Measurements from ENCODE around the gene RPS19. TPM values are rescaled to one million over a fixed set of nuclear protein-coding genes. Genes with fewer than 3 reads are reported as not detected.

Gene RPS19
- total RNA-seq, 1 experiment from 2014 or later = 2,593 TPM

DNA sequence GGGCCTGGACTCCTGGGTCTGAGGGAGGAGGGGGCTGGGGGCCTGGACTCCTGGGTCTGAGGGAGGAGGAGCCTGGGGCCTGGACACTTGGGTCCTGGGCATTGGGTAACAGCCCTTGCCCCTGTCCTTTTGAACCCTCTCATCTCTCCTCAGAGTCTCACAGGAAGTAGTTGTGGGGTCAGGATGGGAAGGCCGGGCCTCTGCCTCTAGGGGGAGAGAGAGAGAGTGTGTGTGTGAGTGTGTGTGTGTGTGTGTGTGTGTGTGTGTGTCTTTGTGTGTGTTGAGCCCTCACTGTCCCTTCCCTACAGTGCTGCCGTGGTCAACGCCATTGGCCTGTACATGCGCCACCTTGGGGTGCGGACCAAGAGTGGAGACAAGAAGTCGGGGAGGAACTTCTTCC is 33.8 kb downstream of the RPS19 start:
- peaks cover 21% of the 10 kb centered on the region for H4K20me1 ChIP-seq (ENCODE audit: insufficient read depth)
- POLR2A ChIA-PET (ENCODE audit: unreplicated experiment) = no interaction called here
- intact Hi-C loops (cut with micrococcal nuclease; ENCODE audit: unreplicated experiment) = no loop called here
- BruUV-seq (replicated peaks) = no TSS peak
- CTCF ChIA-PET = no interaction called here
- no peak overlapping the region for H3K4me2 ChIP-seq
- DNase-seq = no peak
- no peak overlapping the region for H3K27ac ChIP-seq
- no peaks in the 10 kb centered on the region for H3K79me2 ChIP-seq (ENCODE audit: low read depth)
- no peaks in the 10 kb centered on the region for H3K9me3 ChIP-seq (ENCODE audit: insufficient read depth, low read depth)
- H3K36me3 ChIP-seq (ENCODE audit: low read depth) = 0 out of 2 replicates have a peak, but pooled peaks cover 18% of the 10 kb centered on the region
- H2AFZ ChIP-seq = no peak overlapping the region
- H3K27me3 ChIP-seq (ENCODE audit: insufficient read depth, low read depth) = no peaks in the 10 kb centered on the region
- H3K4me1 ChIP-seq (replicated peaks; ENCODE audit: insufficient read depth) = no peaks in the 10 kb centered on the region
- H3K4me3 ChIP-seq = no peak overlapping the region
- H3F3A ChIP-seq (ENCODE audit: insufficient read depth, low read depth) = peaks cover 5% of the 10 kb centered on the region; the same call in 1 of the 2 replicates
- TF ChIP-seq EZH2 (IDR thresholded peaks at IDR 0.05; ENCODE audit: low read depth) = no peak
- TF ChIP-seq, protein P1, sequence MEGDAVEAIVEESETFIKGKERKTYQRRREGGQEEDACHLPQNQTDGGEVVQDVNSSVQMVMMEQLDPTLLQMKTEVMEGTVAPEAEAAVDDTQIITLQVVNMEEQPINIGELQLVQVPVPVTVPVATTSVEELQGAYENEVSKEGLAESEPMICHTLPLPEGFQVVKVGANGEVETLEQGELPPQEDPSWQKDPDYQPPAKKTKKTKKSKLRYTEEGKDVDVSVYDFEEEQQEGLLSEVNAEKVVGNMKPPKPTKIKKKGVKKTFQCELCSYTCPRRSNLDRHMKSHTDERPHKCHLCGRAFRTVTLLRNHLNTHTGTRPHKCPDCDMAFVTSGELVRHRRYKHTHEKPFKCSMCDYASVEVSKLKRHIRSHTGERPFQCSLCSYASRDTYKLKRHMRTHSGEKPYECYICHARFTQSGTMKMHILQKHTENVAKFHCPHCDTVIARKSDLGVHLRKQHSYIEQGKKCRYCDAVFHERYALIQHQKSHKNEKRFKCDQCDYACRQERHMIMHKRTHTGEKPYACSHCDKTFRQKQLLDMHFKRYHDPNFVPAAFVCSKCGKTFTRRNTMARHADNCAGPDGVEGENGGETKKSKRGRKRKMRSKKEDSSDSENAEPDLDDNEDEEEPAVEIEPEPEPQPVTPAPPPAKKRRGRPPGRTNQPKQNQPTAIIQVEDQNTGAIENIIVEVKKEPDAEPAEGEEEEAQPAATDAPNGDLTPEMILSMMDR (conservative IDR thresholded peaks at IDR 0.05) = no peak
- no peaks in the 10 kb centered on the region for H3K9me2 ChIP-seq (ENCODE audit: insufficient read depth)

DNA sequence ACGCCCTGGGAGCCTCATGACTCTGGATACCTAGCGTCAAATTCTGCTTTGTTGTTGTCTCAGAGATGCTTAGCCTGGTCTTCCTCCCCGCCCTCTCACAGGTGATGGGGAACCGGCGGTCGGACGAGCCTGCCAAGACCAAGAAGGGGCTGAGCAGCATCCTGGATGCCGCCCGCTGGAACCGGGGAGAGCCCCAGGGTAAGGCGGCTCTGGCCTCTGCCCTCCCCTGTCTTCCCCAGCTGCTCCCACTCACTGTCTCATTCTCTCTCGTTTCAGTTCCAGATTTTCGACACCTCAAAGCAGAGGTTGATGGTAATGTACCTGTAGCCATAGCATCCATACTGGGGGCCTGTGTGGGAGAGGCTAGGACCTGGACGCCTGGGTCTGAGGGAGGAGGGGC is 34.3 kb downstream of the RPS19 start:
- no TSS peak for BruUV-seq (replicated peaks)
- H3K9me3 ChIP-seq (ENCODE audit: insufficient read depth, low read depth) = no peaks in the 10 kb centered on the region
- no peaks in the 10 kb centered on the region for H3K9me2 ChIP-seq (ENCODE audit: insufficient read depth)
- H2AFZ ChIP-seq = no peak overlapping the region
- no peak overlapping the region for H3K27ac ChIP-seq
- TF ChIP-seq EZH2 (IDR thresholded peaks at IDR 0.05; ENCODE audit: low read depth) = no peak
- TF ChIP-seq, protein P1 (conservative IDR thresholded peaks at IDR 0.05) = no peak
- no peaks in the 10 kb centered on the region for H3K79me2 ChIP-seq (ENCODE audit: low read depth)
- no peak for DNase-seq
- peaks cover 9% of the 10 kb centered on the region; the same call in 1 of the 2 replicates for H3F3A ChIP-seq (ENCODE audit: insufficient read depth, low read depth)
- no peaks in the 10 kb centered on the region for H3K27me3 ChIP-seq (ENCODE audit: insufficient read depth, low read depth)
- intact Hi-C loops (cut with micrococcal nuclease; ENCODE audit: unreplicated experiment) = no loop called here
- ChIA-PET POLR2A (ENCODE audit: unreplicated experiment) (no interaction called here), CTCF (interaction anchor here (0.7 kb wide), 1 partner anchor 130 kb away, joined by 3 read pairs; no protein-coding TSS in a partner anchor)
- no peaks in the 10 kb centered on the region for H3K4me1 ChIP-seq (replicated peaks; ENCODE audit: insufficient read depth)
- no peak overlapping the region for H3K4me3 ChIP-seq
- H3K4me2 ChIP-seq = no peak overlapping the region
- H4K20me1 ChIP-seq (ENCODE audit: insufficient read depth) = peaks cover 21% of the 10 kb centered on the region
- 0 out of 2 replicates have a peak, but pooled peaks cover 14% of the 10 kb centered on the region for H3K36me3 ChIP-seq (ENCODE audit: low read depth)

DNA sequence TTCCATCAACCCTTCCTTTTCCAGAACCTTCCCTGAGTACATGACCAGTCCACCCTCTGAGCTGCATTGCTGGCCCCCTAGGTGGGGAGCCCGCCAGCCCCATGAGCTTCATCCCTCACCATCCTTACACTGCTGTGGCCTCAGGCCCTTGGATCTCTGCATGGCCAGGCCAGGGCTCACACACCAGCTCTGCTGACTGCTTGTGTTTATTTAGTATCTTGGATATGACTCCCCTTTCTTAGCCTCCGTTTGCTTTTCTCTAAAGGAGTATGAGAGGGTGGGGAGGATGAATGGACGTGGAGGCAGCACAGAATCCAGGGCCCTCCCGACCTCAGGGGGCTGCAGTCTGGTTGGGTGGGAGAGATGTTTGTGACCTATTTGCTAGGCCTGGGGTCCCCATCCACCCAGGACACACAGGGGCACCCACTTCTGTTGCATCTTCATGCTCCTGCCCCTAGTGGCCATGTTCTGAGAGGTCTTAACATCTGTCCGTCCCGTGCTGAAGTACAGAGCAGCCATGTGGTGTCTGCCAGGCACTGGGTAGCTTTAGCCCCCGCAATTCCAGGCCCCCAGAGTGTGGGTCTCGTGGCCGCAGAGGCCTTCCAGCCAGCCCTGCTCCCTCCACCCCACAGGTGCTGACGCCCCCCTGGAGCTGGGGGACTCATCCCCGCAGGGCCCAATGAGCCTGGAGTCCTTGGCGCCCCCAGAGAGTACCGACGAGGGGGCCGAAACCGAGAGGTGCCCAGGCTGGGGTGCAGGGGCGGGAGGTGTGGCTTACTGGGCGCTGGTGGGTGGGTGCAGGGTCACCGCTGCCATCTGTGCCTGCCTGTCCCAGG is 35.9 kb downstream of the RPS19 start:
- no peaks in the 10 kb centered on the region for H3K9me3 ChIP-seq (ENCODE audit: insufficient read depth, low read depth)
- H3K4me3 ChIP-seq = no peak overlapping the region
- 0 out of 2 replicates have a peak, but pooled peaks cover 12% of the 10 kb centered on the region for H3K36me3 ChIP-seq (ENCODE audit: low read depth)
- peaks cover 9% of the 10 kb centered on the region; the same call in 1 of the 2 replicates for H3F3A ChIP-seq (ENCODE audit: insufficient read depth, low read depth)
- H3K4me1 ChIP-seq (replicated peaks; ENCODE audit: insufficient read depth) = no peaks in the 10 kb centered on the region
- no peaks in the 10 kb centered on the region for H3K79me2 ChIP-seq (ENCODE audit: low read depth)
- intact Hi-C loops (cut with micrococcal nuclease; ENCODE audit: unreplicated experiment) = no loop called here
- H2AFZ ChIP-seq = no peak overlapping the region
- no peaks in the 10 kb centered on the region for H3K9me2 ChIP-seq (ENCODE audit: insufficient read depth)
- peaks cover 17% of the 10 kb centered on the region for H4K20me1 ChIP-seq (ENCODE audit: insufficient read depth)
- BruUV-seq (replicated peaks) = no TSS peak
- DNase-seq = no peak
- TF ChIP-seq EZH2 (IDR thresholded peaks at IDR 0.05; ENCODE audit: low read depth) = no peak
- TF ChIP-seq, protein P1 (conservative IDR thresholded peaks at IDR 0.05) = peak; percentile 45; the same call in 1 of the 2 replicates
- no peak overlapping the region for H3K4me2 ChIP-seq
- POLR2A ChIA-PET (ENCODE audit: unreplicated experiment) = no interaction called here
- CTCF ChIA-PET = no interaction called here
- no peak overlapping the region for H3K27ac ChIP-seq
- H3K27me3 ChIP-seq (ENCODE audit: insufficient read depth, low read depth) = no peaks in the 10 kb centered on the region

All from PC-9 (cell line).